PC-3 (cell line): ENCODE results near the gene WFDC1. TPM values are rescaled to one million over a fixed set of nuclear protein-coding genes. Genes with fewer than 3 reads are reported as not detected.

ENCODE experiments used
- ATAC-seq: fragments of 200-7000 bp; cut with Tn5 transposase; 2 replicates; pipeline ENCODE4 v1.9.1; 2020; ENCODE audit warnings: mild to moderate bottlenecking, moderate library complexity
- BruUV-seq: library from RNA; stranded (reverse); fragments of 400-500 nt; replicated peaks from 2 replicates; lab custom pipeline; 2021; lab: Mats Ljungman, UMichigan
- CTCF ChIA-PET: fragments of 300-600 bp; sonication (Branson Sonifier 250); formaldehyde crosslinking; loops from one replicate; lab custom pipeline; 2022; ENCODE audit warnings: antibody characterized with exemption; lab: Charles Lee
- POLR2A ChIA-PET: fragments of 300-600 bp; sonication (Branson Sonifier 250); formaldehyde crosslinking; loops from one replicate; lab custom pipeline; 2022; ENCODE audit warnings: antibody characterized with exemption; ENCODE audit not compliant: unreplicated experiment; lab: Charles Lee
- DNase-seq: peaks from one replicate; pipeline ENCODE4 v3.0.0-alpha.2; 2015
- H2AFZ ChIP-seq: fragments of 300-600 bp; sonication (generic); 2 replicates; pipeline ENCODE4 v1.6.0; 2016; ENCODE audit warnings: antibody characterized with exemption, low read length
- H3F3A ChIP-seq: fragments of 300-600 bp; sonication (generic); one replicate; pipeline ENCODE4 v1.6.0; 2017; ENCODE audit warnings: antibody characterized with exemption, low read length, control low read depth, mild to moderate bottlenecking; ENCODE audit not compliant: unreplicated experiment
- H3K27ac ChIP-seq: fragments of 300-600 bp; sonication (generic); 2 replicates; pipeline ENCODE4 v1.5.1; 2016; ENCODE audit warnings: mild to moderate bottlenecking, low read length
- H3K27me3 ChIP-seq: fragments of 300-600 bp; sonication (generic); 2 replicates; pipeline ENCODE4 v1.6.1; 2016; ENCODE audit warnings: low read length, mixed read lengths
- H3K36me3 ChIP-seq: fragments of 300-600 bp; sonication (generic); 2 replicates; pipeline ENCODE4 v1.6.1; 2016; ENCODE audit warnings: low read depth, mixed run types, low read length, mixed read lengths
- H3K4me1 ChIP-seq: fragments of 300-600 bp; sonication (generic); 2 replicates; pipeline ENCODE4 v1.5.1; 2016; ENCODE audit warnings: low read length; ENCODE audit not compliant: insufficient read depth
- H3K4me2 ChIP-seq: fragments of 300-600 bp; sonication (generic); 2 replicates; pipeline ENCODE4 v1.6.0; 2016; ENCODE audit warnings: low read length
- H3K4me3 ChIP-seq: fragments of 300-600 bp; sonication (generic); 2 replicates; pipeline ENCODE4 v1.5.1; 2016; ENCODE audit warnings: mild to moderate bottlenecking, low read length, mixed read lengths
- H3K79me2 ChIP-seq: fragments of 300-600 bp; sonication (generic); 2 replicates; pipeline ENCODE4 v1.6.1; 2017; ENCODE audit warnings: low read length, mixed read lengths
- H3K9ac ChIP-seq: fragments of 300-600 bp; sonication (generic); 2 replicates; pipeline ENCODE4 v1.6.0; 2016; ENCODE audit warnings: mild to moderate bottlenecking, low read length
- H3K9me2 ChIP-seq: fragments of 300-600 bp; sonication (generic); replicated peaks from 2 replicates; pipeline ENCODE4 v1.6.1; 2016; ENCODE audit warnings: mixed run types, low read length, mixed read lengths
- H3K9me3 ChIP-seq: fragments of 300-600 bp; sonication (generic); 2 replicates; pipeline ENCODE4 v1.6.1; 2016; ENCODE audit warnings: low read length, mixed read lengths
- H4K20me1 ChIP-seq: fragments of 300-600 bp; sonication (generic); 2 replicates; pipeline ENCODE4 v1.6.1; 2016; ENCODE audit warnings: low read length, mixed read lengths
- EZH2 ChIP-seq: fragments of 300-600 bp; sonication (generic); IDR thresholded peaks from one replicate; pipeline ENCODE4 v1.6.1; 2017; ENCODE audit warnings: antibody characterized with exemption, mild to moderate bottlenecking, low read length; ENCODE audit not compliant: unreplicated experiment
- EZH2phosphoT487 ChIP-seq: fragments of 300-600 bp; sonication (generic); IDR thresholded peaks from 2 replicates; pipeline ENCODE4 v1.6.1; 2018; ENCODE audit warnings: mild to moderate bottlenecking, antibody characterized with exemption, low read length, borderline replicate concordance
- intact Hi-C: fragments of 100-400 bp; cut with micrococcal nuclease; formaldehyde crosslinking; loops from 2 replicates; pipeline ENCODE4 v1.9.0; 2023
- total RNA-seq: library from RNA; depleted of rRNA; stranded (reverse); fragments of >200 nt; gene quantifications from 2 replicates; pipeline ENCODE4 v1.2.3, GENCODE V29; 2014
- TF ChIP-seq, protein P1 (sequence below): fragments of 300-600 bp; sonication (generic); conservative IDR thresholded peaks from 2 replicates; pipeline ENCODE4 v1.5.1; 2017; ENCODE audit warnings: antibody characterized with exemption, low read depth, mild to moderate bottlenecking, low read length

The WFDC1 gene
- total RNA-seq, 1 experiment from 2014 or later = 0.15 TPM

- no peaks in the 10 kb centered on the region for H3K79me2 ChIP-seq
- no peaks in the 10 kb centered on the region for H4K20me1 ChIP-seq
- ATAC-seq = no peak
- intact Hi-C loops = no loop called here
- H3K9me2 ChIP-seq = no peaks in the 10 kb centered on the region
- TF ChIP-seq EZH2phosphoT487 = no peak
- TF ChIP-seq EZH2 = no peak
- TF ChIP-seq, protein P1, sequence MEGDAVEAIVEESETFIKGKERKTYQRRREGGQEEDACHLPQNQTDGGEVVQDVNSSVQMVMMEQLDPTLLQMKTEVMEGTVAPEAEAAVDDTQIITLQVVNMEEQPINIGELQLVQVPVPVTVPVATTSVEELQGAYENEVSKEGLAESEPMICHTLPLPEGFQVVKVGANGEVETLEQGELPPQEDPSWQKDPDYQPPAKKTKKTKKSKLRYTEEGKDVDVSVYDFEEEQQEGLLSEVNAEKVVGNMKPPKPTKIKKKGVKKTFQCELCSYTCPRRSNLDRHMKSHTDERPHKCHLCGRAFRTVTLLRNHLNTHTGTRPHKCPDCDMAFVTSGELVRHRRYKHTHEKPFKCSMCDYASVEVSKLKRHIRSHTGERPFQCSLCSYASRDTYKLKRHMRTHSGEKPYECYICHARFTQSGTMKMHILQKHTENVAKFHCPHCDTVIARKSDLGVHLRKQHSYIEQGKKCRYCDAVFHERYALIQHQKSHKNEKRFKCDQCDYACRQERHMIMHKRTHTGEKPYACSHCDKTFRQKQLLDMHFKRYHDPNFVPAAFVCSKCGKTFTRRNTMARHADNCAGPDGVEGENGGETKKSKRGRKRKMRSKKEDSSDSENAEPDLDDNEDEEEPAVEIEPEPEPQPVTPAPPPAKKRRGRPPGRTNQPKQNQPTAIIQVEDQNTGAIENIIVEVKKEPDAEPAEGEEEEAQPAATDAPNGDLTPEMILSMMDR = no peak
- POLR2A ChIA-PET = no interaction called here
- no peaks in the 10 kb centered on the region for H3K27me3 ChIP-seq
- no peaks in the 10 kb centered on the region for H3F3A ChIP-seq
- no peak for DNase-seq
- BruUV-seq = no TSS peak
- no peaks in the 10 kb centered on the region for H3K4me1 ChIP-seq
- no peak overlapping the region for H3K9ac ChIP-seq
- no peaks in the 10 kb centered on the region for H3K9me3 ChIP-seq
- H3K4me3 ChIP-seq = no peak overlapping the region
- H3K36me3 ChIP-seq = no peaks in the 10 kb centered on the region
- H3K4me2 ChIP-seq = no peak overlapping the region
- H3K27ac ChIP-seq = no peak overlapping the region
- CTCF ChIA-PET = no interaction called here
- H2AFZ ChIP-seq = no peak overlapping the region
Measured at GRCh38 chr16:84274515-84274914, 20.2 kb upstream of the WFDC1 start.

GRCh38 chr16:84275585-84276151 is 19.0 kb upstream of the WFDC1 start:
- ChIA-PET POLR2A (no interaction called here), CTCF (no interaction called here)
- BruUV-seq = no TSS peak

More at GRCh38 chr16:84275585-84276151, 19.0 kb upstream of the WFDC1 start:
- Histone ChIP-seq H3K79me2 (no peaks in the 10 kb centered on the region), H3K36me3 (no peaks in the 10 kb centered on the region), H3K9me2 (no peaks in the 10 kb centered on the region), H3K9me3 (no peaks in the 10 kb centered on the region), H3K4me1 (no peaks in the 10 kb centered on the region), H4K20me1 (no peaks in the 10 kb centered on the region), H3K4me2 (no peak overlapping the region), H2AFZ (no peak overlapping the region), H3K27me3 (no peaks in the 10 kb centered on the region), H3F3A (no peaks in the 10 kb centered on the region), H3K4me3 (no peak overlapping the region), H3K9ac (no peak overlapping the region), H3K27ac (no peak overlapping the region)
- ATAC-seq = no peak
- DNase-seq = no peak
- intact Hi-C loops = loop anchor here (2.0 kb wide), 1 partner anchor 209 kb away; no protein-coding TSS in a partner anchor
- TF ChIP-seq, protein P1 = no peak
- TF ChIP-seq EZH2phosphoT487 (no peak), EZH2 (no peak)
